Dedifferentiated amniotic fluid mesenchymal stem cell (primary cell): ENCODE measurements around the gene ANO1.

Experiments used
- DNase-seq: peaks from one replicate; pipeline ENCODE4 v3.0.0-alpha.2; 2016; ENCODE audit errors: extremely low spot score

The ANO1 gene

DNA sequence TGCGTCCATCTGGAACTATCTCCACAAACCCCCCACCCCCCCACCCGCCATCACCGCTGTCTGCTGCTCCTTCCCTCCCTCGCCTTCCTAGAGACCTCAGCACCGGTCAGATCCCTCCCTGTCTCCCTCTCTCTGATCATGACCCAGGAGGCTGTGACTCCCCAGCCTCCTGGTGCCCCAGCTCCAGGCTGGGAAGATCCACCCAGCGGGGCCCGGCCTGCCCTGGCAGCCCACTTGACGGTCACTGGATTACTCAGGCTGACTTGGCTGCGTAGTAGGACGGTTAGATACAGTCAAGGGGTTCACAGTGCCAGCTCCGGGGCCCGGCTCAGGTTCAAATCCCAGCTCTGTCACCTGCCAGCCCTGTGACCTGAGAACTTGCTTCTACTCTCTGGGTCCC, 59.3 kb downstream of the ANO1 start:
- DNase-seq = no peak

DNA sequence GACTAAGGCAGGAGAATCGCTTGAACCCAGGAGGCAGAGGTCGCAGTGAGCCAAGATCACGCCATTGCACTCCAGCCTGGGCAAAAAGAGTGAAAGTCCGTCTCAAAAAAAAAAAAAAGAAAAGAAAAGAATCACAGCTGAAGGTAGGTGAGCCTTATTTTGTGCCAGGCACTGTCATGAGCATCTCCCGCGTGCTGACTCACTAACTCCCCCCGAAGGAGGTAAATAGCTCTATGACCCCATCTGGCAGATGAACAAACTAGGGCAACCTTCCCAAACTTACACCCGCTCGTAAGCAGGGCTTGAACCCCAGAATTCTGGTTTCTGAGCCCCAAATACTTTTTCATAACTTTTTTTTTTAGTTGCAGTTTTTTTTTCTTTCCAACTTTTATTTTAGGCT, 60.3 kb downstream of the ANO1 start:
- DNase-seq = no peak

- no peak for DNase-seq
Observed at GRCh38 chr11:70139785-70140410, 61.8 kb downstream of the ANO1 start.

- DNase-seq = no peak
Observed at GRCh38 chr11:70140711-70141485, 62.8 kb downstream of the ANO1 start.

DNA sequence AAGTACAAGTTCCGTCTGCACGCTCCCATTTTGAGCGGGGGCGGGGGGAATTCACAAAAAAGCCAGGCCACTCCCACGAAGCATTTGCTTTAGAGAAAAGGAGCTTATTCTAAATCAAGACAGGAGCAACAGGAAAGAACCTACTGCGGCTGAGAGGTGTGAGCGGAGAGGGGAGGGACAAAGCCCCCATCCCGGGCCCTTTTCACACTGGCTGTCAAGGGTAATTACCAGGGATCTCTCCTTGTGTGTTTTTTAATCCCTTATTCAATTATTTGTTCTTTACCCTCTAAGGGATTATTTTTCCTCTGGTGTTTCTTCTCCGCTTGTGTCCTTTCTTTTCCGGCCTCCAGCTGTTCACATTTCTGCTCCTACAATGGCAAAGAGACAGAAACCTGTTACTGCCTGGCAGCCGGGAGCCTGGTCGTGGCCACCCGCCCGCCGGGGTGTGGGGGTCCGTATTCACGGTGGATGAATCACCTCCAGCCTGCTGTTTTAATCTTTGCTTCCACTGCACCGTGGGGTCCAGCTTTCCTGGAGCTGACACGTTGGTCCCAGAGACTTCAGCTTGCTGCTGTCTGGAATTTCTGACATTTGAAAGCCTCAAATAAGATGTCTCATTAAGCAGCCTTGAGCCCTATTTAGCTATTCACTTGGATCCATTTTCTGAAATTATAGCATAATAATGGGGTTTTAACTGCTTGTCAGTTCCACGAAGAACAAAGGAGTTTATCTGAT, 63.5 kb downstream of the ANO1 start:
- DNase-seq = no peak

DNA sequence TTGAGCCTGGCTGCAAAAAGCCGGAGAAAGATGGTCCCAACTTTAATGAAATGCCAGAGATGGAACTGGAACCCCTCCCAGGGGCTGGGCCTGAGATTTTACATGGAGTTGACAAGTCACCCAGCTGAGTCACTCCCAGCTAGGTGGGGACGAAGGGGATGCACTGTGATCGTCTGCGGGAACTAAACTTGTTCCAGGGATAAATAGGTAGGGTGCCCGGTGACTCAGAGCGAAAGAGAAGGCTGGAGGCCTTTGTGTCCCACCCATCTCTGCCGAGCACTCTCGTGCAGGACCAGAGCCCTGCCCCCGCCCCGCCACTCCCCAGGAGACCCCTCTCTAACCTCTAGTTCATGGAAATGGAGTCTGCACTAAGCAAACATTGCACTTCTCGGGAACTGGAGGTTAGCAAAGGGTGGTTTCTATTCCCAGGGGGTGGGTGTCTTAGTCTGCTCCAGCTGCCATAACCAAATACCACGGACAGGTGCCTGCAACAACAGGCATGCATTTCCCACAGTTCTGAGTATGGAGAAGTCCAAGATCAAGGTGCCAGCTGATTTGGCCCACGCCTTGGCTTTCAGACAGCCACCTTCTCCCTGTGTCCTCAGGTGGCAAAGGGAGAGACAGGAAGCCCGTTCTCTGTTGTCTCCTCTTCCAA, 64.2 kb downstream of the ANO1 start:
- DNase-seq = no peak

- no peak for DNase-seq
Observed at GRCh38 chr11:70144262-70144661, 66.1 kb downstream of the ANO1 start.

GRCh38 chr11:70145071-70145470, 67.0 kb downstream of the ANO1 start:
- no peak for DNase-seq

GRCh38 chr11:70145841-70146240, 67.7 kb downstream of the ANO1 start:
- no peak for DNase-seq

DNA sequence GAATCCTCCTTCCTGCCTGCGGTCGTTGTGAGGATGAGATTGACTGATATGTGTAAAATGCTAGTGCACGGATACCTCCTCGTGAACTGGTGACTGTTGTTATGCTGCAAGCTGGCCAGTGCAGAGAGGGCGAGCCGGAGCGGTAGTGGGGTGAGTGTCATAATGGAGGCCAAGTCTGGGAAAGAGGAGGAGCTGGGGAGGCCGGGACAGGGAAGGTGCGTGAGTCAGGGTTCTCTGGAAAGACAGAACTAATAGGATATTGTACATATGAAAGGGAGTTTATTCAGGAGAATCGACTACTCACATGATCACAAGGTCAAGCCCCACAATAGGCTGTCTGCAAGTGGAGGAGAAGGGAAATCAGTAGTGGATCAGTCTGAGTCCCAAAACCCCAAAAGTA, 68.2 kb downstream of the ANO1 start:
- DNase-seq = no peak

DNA sequence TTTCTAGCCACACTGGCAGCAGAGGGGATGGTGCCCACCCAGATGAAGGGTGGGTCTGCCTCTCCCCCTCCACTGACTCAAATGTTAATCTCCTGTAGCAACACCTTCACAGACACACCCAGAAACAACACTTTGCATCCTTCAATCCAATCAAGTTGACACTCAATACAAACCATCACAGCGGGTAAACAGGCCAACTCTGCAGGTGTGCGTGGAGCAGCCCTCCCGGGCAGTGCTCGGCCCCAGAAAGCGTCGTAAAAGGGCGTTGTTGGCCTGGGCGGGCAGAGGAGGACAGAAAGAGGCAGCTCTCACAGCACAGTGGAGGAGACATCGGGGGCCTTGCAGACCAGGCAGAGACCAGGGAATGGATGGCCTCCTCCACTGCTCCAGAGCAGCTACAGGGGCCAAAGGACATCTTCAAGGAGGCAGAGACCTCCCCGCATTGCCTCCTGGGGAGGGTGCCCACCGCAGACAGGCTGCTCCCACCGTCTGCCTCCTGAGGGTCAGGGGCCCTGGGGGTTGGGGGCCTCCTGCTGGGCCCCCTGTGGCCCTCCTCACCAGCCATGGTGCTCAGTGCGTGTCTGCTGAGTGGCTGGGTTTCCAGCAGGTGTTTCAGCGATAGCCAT, 68.9 kb downstream of the ANO1 start:
- no peak for DNase-seq

GRCh38 chr11:70147668-70148067, 69.6 kb downstream of the ANO1 start:
- no peak for DNase-seq

DNA sequence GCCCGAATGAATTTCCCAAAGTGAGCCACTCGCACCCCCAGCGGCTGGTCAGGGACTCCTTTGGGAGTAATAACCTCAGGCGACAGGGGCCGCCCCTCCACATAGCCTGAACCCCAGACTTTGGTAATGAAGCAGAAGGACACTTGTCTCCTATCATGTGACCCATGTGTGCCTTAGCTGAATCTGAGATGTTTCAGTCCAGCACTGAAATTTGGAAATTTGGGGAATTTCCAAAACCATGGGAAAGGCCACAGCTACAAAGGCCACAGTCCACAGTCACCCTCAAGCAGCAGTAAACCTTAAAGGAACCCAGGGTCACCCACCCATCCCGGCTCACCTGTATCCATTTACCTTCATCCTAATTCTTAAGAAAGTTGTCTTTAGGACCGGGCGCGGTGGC, 73.6 kb downstream of the ANO1 start:
- no peak for DNase-seq

GRCh38 chr11:70153133-70153727, 75.1 kb downstream of the ANO1 start:
- DNase-seq = no peak

- DNase-seq = no peak
Observed at GRCh38 chr11:70155386-70155785, 77.3 kb downstream of the ANO1 start.

DNA sequence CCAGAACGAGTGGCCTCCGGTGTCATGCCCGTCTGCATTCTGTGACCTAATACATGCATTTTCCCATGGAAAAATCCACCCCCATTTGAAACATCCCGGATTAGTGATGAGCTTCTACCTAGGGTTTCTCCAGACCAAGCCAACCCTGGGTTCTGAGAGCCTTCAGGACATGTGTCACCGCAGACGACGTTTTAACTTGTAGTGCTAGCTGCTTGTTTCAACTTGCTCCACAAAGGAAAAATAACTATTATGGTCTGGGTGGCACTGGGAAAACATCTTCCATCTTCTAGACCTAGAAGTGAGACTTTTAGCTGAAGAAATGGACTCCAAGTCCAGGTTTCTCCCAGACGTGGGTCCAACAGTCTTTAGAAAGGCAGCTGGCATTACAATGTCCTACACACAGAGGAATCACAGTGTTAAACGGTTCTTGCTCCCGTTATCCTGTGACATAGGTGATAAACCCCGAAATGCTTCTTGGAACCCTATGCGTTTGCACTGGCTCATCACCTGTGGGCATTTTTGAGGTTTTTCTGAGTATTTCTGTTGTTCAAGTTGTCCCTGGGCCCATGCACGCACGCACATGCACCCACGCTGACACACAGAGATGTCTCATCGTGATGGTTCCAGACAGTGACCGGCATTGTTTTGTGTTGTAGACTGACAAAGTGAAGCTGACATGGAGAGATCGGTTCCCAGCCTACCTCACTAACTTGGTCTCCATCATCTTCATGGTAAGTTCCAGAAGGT, 78.3 kb downstream of the ANO1 start:
- no peak for DNase-seq

GRCh38 chr11:70158201-70158600, 80.1 kb downstream of the ANO1 start:
- no peak for DNase-seq

- DNase-seq = no peak
Observed at GRCh38 chr11:70158757-70159389, 80.8 kb downstream of the ANO1 start.

- peak; percentile 57 for DNase-seq
Observed at GRCh38 chr11:70159627-70160570, 81.8 kb downstream of the ANO1 start.
